ENCODE results near the gene OSTC. TPM values are rescaled to one million over a fixed set of nuclear protein-coding genes. Genes with fewer than 3 reads are reported as not detected.

The OSTC gene
- total and polyA plus RNA-seq, 9 of the 15 experiments (the other 6 are each of a cell fraction or from before 2014, with no cell fraction given), result 112 to 966 (median 235) TPM

- TF ChIP-seq ZBTB5 (IDR thresholded peaks at IDR 0.05) (no peak), POU5F1 (IDR thresholded peaks at IDR 0.05; ENCODE audit: borderline replicate concordance, low read depth, low read length, partially characterized antibody) (peak; percentile 48), TEAD4 (IDR thresholded peaks at IDR 0.05; ENCODE audit: low read length) (no peak), TEAD4 (CRISPR knock-in tag; IDR thresholded peaks at IDR 0.05; ENCODE audit: borderline replicate concordance) (no peak), ZNF3 (CRISPR knock-in tag; IDR thresholded peaks at IDR 0.05) (no peak), TBL1XR1 (IDR thresholded peaks at IDR 0.05; ENCODE audit: low read length in 2 of 2) (peak; percentile 55 to 82; a peak in 3 of 4 replicates), HSF4 (CRISPR knock-in tag; IDR thresholded peaks at IDR 0.05; ENCODE audit: borderline replicate concordance) (no peak), HMG20A (CRISPR knock-in tag; conservative IDR thresholded peaks at IDR 0.05) (no peak), ZNF668 (CRISPR knock-in tag; IDR thresholded peaks at IDR 0.05) (no peak), SP2 (IDR thresholded peaks at IDR 0.05; ENCODE audit: extremely low read depth, low read depth, low read length, poor library complexity, severe bottlenecking) (no peak), RHOXF2B (CRISPR knock-in tag; conservative IDR thresholded peaks at IDR 0.05) (no peak), THRAP3 (IDR thresholded peaks at IDR 0.05; ENCODE audit: borderline replicate concordance) (no peak), XRCC4 (IDR thresholded peaks at IDR 0.05; ENCODE audit: extremely low read depth, insufficient read depth, insufficient read length) (no peak), NUFIP1 (IDR thresholded peaks at IDR 0.05; ENCODE audit: partially characterized antibody) (no peak), ZFPM2 (CRISPR knock-in tag; IDR thresholded peaks at IDR 0.05) (no peak), PATZ1 (CRISPR knock-in tag; IDR thresholded peaks at IDR 0.05; ENCODE audit: borderline replicate concordance) (no peak), MEIS2 (IDR thresholded peaks at IDR 0.05; ENCODE audit: partially characterized antibody) (no peak), ZNF232 (CRISPR knock-in tag; IDR thresholded peaks at IDR 0.05) (no peak), MBD2 (IDR thresholded peaks at IDR 0.05; ENCODE audit: borderline replicate concordance, low read depth) (peak; percentile 75), SAFB (IDR thresholded peaks at IDR 0.05; ENCODE audit: borderline replicate concordance, low read depth, low read length) (no peak), MAFG (tag; conservative IDR thresholded peaks at IDR 0.05) (no peak), GTF2F1 (IDR thresholded peaks at IDR 0.05; ENCODE audit: low read depth, low read length) (peak; percentile 92), CHD2 (IDR thresholded peaks at IDR 0.05; ENCODE audit: low read depth, low read length) (no peak), KDM4B (IDR thresholded peaks at IDR 0.05; ENCODE audit: borderline replicate concordance in 2 of 2, low read depth in 1 of 2) (no peak), TBP (optimal IDR thresholded peaks at IDR 0.05; ENCODE audit: low read depth, low read length) (peak; percentile 97), EWSR1 (IDR thresholded peaks at IDR 0.05; ENCODE audit: borderline replicate concordance, low read depth, partially characterized antibody) (no peak)
Observed at GRCh38 chr4:108620101-108620932, 30.1 kb upstream of the OSTC start, which contains the start of gene RPL34 (continued).
